Measurements from ENCODE around the gene CLNK. TPM values are rescaled to one million over a fixed set of nuclear protein-coding genes. Genes with fewer than 3 reads are reported as not detected.

The CLNK gene
- total RNA-seq, 1 experiment from 2014 or later: not detected

DNA sequence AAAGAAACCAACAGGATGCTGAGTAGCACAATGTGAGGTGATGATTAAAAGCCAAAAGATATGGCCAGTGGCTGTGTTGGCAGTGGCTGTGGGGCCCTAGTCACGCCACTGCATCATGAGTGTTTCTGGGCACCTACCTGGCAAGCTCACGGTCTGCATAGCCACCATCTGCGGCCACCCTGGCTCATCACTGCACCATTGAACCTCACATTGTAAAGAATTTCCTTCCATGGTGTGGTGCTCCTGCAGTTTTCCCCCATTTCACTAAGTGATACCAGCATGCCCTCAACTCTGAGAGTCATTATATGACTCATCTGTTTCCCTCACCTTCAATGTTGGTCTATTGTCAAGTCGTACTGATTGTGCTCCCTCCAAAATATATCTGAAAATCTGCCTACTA is 45.5 kb upstream of the CLNK start:
- TF ChIP-seq, protein P1, sequence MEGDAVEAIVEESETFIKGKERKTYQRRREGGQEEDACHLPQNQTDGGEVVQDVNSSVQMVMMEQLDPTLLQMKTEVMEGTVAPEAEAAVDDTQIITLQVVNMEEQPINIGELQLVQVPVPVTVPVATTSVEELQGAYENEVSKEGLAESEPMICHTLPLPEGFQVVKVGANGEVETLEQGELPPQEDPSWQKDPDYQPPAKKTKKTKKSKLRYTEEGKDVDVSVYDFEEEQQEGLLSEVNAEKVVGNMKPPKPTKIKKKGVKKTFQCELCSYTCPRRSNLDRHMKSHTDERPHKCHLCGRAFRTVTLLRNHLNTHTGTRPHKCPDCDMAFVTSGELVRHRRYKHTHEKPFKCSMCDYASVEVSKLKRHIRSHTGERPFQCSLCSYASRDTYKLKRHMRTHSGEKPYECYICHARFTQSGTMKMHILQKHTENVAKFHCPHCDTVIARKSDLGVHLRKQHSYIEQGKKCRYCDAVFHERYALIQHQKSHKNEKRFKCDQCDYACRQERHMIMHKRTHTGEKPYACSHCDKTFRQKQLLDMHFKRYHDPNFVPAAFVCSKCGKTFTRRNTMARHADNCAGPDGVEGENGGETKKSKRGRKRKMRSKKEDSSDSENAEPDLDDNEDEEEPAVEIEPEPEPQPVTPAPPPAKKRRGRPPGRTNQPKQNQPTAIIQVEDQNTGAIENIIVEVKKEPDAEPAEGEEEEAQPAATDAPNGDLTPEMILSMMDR (conservative IDR thresholded peaks at IDR 0.05): no peak
- Histone ChIP-seq H3K27me3 (ENCODE audit: insufficient read depth, low read length) (no peaks in the 10 kb centered on the region), H2BK120ac (ENCODE audit: low read depth, low read length, poor library complexity, severe bottlenecking) (no peak overlapping the region), H4K8ac (replicated peaks; ENCODE audit: insufficient read length, low read depth, low read length) (no peak overlapping the region), H3K4me1 (ENCODE audit: insufficient read depth, low read length) (no peaks in the 10 kb centered on the region), H3K56ac (ENCODE audit: insufficient read length, low read depth, low read length) (no peak overlapping the region), H2AK5ac (ENCODE audit: insufficient read length, low read length) (no peak overlapping the region), H2BK20ac (ENCODE audit: low read depth, low read length, poor library complexity, severe bottlenecking) (no peak overlapping the region), H3K79me2 (ENCODE audit: insufficient read depth, low read length) (no peaks in the 10 kb centered on the region), H3K27ac (ENCODE audit: insufficient read length, low read depth, low read length) (no peak overlapping the region), H3T11ph (ENCODE audit: low read length) (no peak overlapping the region), H2AFZ (ENCODE audit: low read length) (no peak overlapping the region), H3K4me2 (ENCODE audit: insufficient read depth, insufficient read length, low read length) (no peak overlapping the region), H3K9me3 (ENCODE audit: control insufficient read depth, low read depth, low read length) (no peaks in the 10 kb centered on the region), H3K23me2 (ENCODE audit: insufficient read length, low read depth, low read length, poor library complexity, severe bottlenecking) (no peaks in the 10 kb centered on the region), H3K23ac (ENCODE audit: insufficient read length, low read depth, low read length) (no peak overlapping the region), H3K79me1 (ENCODE audit: insufficient read depth, low read depth, low read length, poor library complexity, severe bottlenecking) (no peaks in the 10 kb centered on the region), H4K5ac (ENCODE audit: insufficient read length, low read depth, low read length) (no peak overlapping the region), H3K18ac (ENCODE audit: insufficient read length, low read depth, low read length) (no peak overlapping the region), H2BK12ac (ENCODE audit: insufficient read length, low read depth, low read length) (no peak overlapping the region), H4K20me1 (ENCODE audit: control insufficient read depth, insufficient read depth, insufficient read length) (no peaks in the 10 kb centered on the region), H3K9ac (ENCODE audit: extremely low read depth, insufficient read length, low read length) (no peak overlapping the region), H2BK5ac (ENCODE audit: insufficient read length, low read length) (no peak overlapping the region), H2BK15ac (ENCODE audit: low read depth, low read length) (no peak overlapping the region), H3K4ac (ENCODE audit: low read depth, low read length) (no peak overlapping the region), H4K91ac (ENCODE audit: insufficient read length, low read depth, low read length) (no peak overlapping the region), H3K14ac (ENCODE audit: insufficient read depth, low read length) (no peak overlapping the region)
- Mint-ChIP-seq H3K27ac (no peak overlapping the region), H3K4me3 (no peak overlapping the region), H3K27me3 (ENCODE audit: low read depth) (no peaks in the 10 kb centered on the region), H3K4me1 (peaks cover 4 to 14% of the 10 kb centered on the region in 2 experiments; a peak in 3 of 4 replicates), H3K36me3 (ENCODE audit: insufficient read depth in 1 of 3, low read depth in 3 of 3) (no peaks in the 10 kb centered on the region), H3K9me3 (no peaks in the 10 kb centered on the region)
- no peak for DNase-seq
- no CpG with 5 or more reads among the region's 4 CpGs for WGBS (ENCODE audit: extremely low coverage, insufficient read length, low lambda C conversion rate)

Data from H9 (cell line).